HepG2 (cell line): Measurements from ENCODE around the gene HTR3B.

Source experiments
- BCL6 ChIP-seq: IDR thresholded peaks from 2 replicates; pipeline ENCODE4 v1.6.1; 2016; ENCODE audit warnings: missing genetic modification reagents, missing compliant biosample characterization
- EP300 ChIP-seq, 3 experiments: sonication (generic) in 1 of 3; formaldehyde crosslinking in 1 of 3; IDR thresholded peaks; 2 replicates each; pipeline versions ENCODE4 v1.5.1 to v1.6.1; 2011 to 2020; ENCODE audit warnings: low read depth in 2 of 3, low read length in 2 of 3, borderline replicate concordance in 1 of 3, improper control_type of control experiment in 1 of 3, mild to moderate bottlenecking in 1 of 3, missing genetic modification reagents in 1 of 3, moderate library complexity in 1 of 3
- FOSL1 ChIP-seq: sonication (generic); formaldehyde crosslinking; IDR thresholded peaks from 2 replicates; pipeline ENCODE4 v1.9.0; 2021; ENCODE audit warnings: missing genetic modification reagents, borderline replicate concordance
- KDM1A ChIP-seq: IDR thresholded peaks from 2 replicates; pipeline ENCODE4 v1.6.1; 2016; ENCODE audit warnings: missing compliant biosample characterization
- MAFK ChIP-seq, 2 experiments: IDR thresholded peaks in 1 of 2; conservative IDR thresholded peaks in 1 of 2; 2 replicates each; pipeline ENCODE4 v1.6.1; 2011; ENCODE audit warnings: improper control_type of control experiment in 2 of 2, low read length in 2 of 2
- POLR2A ChIP-seq, 2 experiments: IDR thresholded peaks; 2 replicates each; pipeline ENCODE4 v1.6.1; 2011; ENCODE audit warnings: low read depth in 2 of 2, low read length in 2 of 2, mild to moderate bottlenecking in 1 of 2, moderate library complexity in 1 of 2; ENCODE audit not compliant: insufficient read depth in 1 of 2
- REPIN1 ChIP-seq: sonication (generic); formaldehyde crosslinking; IDR thresholded peaks from 2 replicates; pipeline ENCODE4 v1.8.0; 2022; ENCODE audit warnings: missing genetic modification reagents, low read depth, mild to moderate bottlenecking, borderline replicate concordance
- ZNF274 ChIP-seq: sonication (generic); formaldehyde crosslinking; IDR thresholded peaks from 2 replicates; pipeline ENCODE4 v1.5.1; 2020; ENCODE audit warnings: mild to moderate bottlenecking, missing genetic modification reagents
- ZNF326 ChIP-seq: sonication (generic); formaldehyde crosslinking; IDR thresholded peaks from 2 replicates; pipeline ENCODE4 v1.4.0; 2020; ENCODE audit warnings: missing genetic modification reagents, borderline replicate concordance
- ZNF629 ChIP-seq: sonication (generic); formaldehyde crosslinking; conservative IDR thresholded peaks from 2 replicates; pipeline ENCODE4 v1.5.0; 2020; ENCODE audit warnings: missing genetic modification reagents
- ZNF841 ChIP-seq: sonication (generic); formaldehyde crosslinking; IDR thresholded peaks from 2 replicates; pipeline ENCODE4 v1.8.1; 2023; ENCODE audit warnings: missing genetic modification reagents, borderline replicate concordance
- TF ChIP-seq, protein P1 (sequence below): IDR thresholded peaks from 2 replicates; pipeline ENCODE4 v1.6.1; 2018; ENCODE audit warnings: missing genetic modification reagents, mild to moderate bottlenecking, missing compliant biosample characterization
- TF ChIP-seq, protein P2 (sequence below): sonication (generic); formaldehyde crosslinking; IDR thresholded peaks from 2 replicates; pipeline ENCODE4 v1.5.0; 2020; ENCODE audit warnings: mild to moderate bottlenecking, missing genetic modification reagents, moderate library complexity
- TF ChIP-seq, protein P3 (sequence below): sonication (generic); formaldehyde crosslinking; IDR thresholded peaks from 2 replicates; pipeline ENCODE4 v1.4.0; 2020; ENCODE audit warnings: missing genetic modification reagents, borderline replicate concordance

DNA sequence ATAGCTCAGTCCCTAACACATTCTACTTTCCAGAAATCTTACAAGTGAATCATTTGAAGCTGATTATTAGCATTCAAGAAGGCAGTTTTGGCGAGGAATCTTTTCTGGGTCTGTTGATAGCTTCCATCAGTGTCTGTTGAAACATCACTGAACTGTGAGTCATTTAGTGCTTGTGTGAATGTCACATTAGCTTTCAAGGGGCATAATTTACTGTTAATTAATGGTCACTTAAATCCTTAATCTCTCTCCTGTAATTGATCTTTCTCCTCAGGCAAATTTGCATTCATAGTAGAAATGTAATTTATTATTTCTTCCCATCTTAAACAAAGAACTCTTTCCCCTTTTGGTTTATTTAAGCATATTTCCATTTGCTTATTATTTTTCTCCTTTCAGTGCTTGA, 2.6 kb downstream of the HTR3B start:
- TF ChIP-seq ZNF629 (CRISPR knock-in tag) (no peak), REPIN1 (CRISPR knock-in tag) (no peak), ZNF841 (CRISPR knock-in tag) (no peak), KDM1A (CRISPR knock-in tag) (no peak), BCL6 (CRISPR knock-in tag) (no peak), MAFK (conservative IDR thresholded peaks at IDR 0.05 in 1 of 2, IDR thresholded peaks at IDR 0.05 in 1 of 2; ENCODE audit: low read length in 2 of 2) (no peak), FOSL1 (CRISPR knock-in tag) (no peak), EP300 (IDR thresholded peaks at IDR 0.05; ENCODE audit: low read depth in 2 of 2, low read length in 2 of 2) (no peak), EP300 (CRISPR knock-in tag; IDR thresholded peaks at IDR 0.05; ENCODE audit: borderline replicate concordance) (no peak), ZNF274 (CRISPR knock-in tag) (no peak), ZNF326 (CRISPR knock-in tag) (no peak), POLR2A (IDR thresholded peaks at IDR 0.05; ENCODE audit: insufficient read depth in 1 of 2, low read depth in 2 of 2, low read length in 2 of 2) (no peak)
- TF ChIP-seq, protein P1, sequence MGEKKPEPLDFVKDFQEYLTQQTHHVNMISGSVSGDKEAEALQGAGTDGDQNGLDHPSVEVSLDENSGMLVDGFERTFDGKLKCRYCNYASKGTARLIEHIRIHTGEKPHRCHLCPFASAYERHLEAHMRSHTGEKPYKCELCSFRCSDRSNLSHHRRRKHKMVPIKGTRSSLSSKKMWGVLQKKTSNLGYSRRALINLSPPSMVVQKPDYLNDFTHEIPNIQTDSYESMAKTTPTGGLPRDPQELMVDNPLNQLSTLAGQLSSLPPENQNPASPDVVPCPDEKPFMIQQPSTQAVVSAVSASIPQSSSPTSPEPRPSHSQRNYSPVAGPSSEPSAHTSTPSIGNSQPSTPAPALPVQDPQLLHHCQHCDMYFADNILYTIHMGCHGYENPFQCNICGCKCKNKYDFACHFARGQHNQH (CRISPR knock-in tag), result no peak
- TF ChIP-seq, protein P2, sequence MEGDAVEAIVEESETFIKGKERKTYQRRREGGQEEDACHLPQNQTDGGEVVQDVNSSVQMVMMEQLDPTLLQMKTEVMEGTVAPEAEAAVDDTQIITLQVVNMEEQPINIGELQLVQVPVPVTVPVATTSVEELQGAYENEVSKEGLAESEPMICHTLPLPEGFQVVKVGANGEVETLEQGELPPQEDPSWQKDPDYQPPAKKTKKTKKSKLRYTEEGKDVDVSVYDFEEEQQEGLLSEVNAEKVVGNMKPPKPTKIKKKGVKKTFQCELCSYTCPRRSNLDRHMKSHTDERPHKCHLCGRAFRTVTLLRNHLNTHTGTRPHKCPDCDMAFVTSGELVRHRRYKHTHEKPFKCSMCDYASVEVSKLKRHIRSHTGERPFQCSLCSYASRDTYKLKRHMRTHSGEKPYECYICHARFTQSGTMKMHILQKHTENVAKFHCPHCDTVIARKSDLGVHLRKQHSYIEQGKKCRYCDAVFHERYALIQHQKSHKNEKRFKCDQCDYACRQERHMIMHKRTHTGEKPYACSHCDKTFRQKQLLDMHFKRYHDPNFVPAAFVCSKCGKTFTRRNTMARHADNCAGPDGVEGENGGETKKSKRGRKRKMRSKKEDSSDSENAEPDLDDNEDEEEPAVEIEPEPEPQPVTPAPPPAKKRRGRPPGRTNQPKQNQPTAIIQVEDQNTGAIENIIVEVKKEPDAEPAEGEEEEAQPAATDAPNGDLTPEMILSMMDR (CRISPR knock-in tag), result no peak
- TF ChIP-seq, protein P3, sequence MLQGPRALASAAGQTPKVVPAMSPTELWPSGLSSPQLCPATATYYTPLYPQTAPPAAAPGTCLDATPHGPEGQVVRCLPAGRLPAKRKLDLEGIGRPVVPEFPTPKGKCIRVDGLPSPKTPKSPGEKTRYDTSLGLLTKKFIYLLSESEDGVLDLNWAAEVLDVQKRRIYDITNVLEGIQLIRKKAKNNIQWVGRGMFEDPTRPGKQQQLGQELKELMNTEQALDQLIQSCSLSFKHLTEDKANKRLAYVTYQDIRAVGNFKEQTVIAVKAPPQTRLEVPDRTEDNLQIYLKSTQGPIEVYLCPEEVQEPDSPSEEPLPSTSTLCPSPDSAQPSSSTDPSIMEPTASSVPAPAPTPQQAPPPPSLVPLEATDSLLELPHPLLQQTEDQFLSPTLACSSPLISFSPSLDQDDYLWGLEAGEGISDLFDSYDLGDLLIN, result no peak
